HG03457 (cell line): Measurements from ENCODE around the gene MLXIP.

Experiments used
- ATAC-seq: cut with Tn5 transposase; IDR thresholded peaks from one replicate; pipeline ENCODE4 v1.9.1; 2021; ENCODE audit warnings: moderate number of reproducible peaks; ENCODE audit not compliant: unreplicated experiment

The MLXIP gene

DNA sequence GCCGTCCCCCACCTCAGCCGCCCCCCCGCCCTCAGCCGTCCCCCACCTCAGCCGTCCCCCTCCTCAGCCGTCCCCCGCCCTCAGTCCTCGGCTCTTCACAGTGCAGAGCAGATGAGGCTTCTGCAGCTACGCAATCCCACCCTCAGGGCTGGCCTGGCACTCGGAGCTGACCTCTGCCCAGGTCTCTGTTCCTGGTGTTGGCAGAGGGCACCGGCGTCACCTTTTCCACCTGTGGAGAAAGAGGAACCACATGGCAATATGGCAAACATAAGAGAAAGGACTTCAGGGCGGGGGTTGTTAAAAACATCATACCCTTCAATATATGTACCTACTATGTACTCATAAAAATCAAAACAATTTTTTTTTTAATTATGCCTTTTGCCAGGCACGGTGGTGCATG lies 45.8 kb downstream of the MLXIP start:
- ATAC-seq = no peak

- no peak for ATAC-seq
Measured at GRCh38 chr12:122125452-122126341, 47.1 kb downstream of the MLXIP start.

- no peak for ATAC-seq
Measured at GRCh38 chr12:122126342-122126635, 47.7 kb downstream of the MLXIP start.

GRCh38 chr12:122126713-122127597 lies 48.4 kb downstream of the MLXIP start:
- no peak for ATAC-seq

- no peak for ATAC-seq
Measured at GRCh38 chr12:122127839-122128238, 49.3 kb downstream of the MLXIP start.

- no peak for ATAC-seq
Measured at GRCh38 chr12:122128481-122128880, 49.9 kb downstream of the MLXIP start.

GRCh38 chr12:122129131-122129530 lies 50.6 kb downstream of the MLXIP start:
- ATAC-seq = no peak

DNA sequence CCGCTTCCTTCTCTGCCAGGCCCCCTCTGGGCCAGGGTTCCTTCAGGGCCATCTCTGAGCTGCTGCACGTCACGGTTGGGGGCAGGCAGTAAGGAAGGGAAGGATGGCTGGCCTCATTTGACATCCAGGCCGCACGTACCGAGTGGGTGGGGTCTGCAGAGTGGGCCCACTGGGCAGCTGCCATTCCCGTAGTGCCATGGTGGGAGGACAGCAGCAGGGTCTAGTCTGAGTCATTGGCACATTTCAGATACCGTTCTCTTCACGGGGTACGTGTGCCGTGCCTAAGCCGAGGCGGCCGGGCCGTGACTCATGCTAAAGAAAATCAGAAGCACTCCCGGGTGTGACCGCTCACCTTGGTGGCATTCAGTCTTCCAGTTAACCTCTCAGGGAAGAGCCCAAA lies 51.6 kb downstream of the MLXIP start:
- no peak for ATAC-seq

DNA sequence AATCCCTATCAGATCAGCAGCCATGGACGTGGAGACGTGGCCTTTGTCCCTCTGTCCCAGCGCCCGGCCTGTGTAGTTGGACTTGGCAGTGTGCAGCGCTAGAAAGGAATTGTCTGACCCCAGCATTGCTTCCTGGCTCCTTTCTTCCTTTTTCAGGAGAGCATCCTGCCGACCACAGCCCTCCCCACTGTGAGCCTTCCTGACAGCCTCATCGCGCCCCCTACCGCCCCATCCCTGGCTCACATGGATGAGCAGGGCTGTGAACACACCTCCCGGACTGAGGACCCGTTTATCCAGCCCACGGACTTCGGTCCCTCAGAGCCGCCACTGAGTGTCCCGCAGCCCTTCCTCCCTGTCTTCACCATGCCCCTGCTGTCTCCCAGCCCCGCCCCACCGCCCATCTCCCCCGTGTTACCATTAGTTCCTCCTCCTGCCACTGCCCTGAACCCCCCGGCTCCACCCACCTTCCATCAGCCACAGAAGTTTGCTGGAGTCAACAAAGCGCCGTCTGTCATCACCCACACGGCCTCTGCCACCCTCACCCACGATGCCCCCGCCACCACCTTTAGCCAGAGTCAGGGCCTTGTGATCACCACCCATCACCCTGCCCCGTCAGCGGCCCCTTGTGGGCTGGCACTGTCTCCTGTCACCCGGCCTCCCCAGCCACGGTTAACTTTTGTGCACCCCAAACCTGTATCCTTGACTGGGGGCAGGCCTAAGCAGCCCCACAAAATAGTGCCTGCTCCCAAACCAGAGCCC lies 54.8 kb downstream of the MLXIP start:
- no peak for ATAC-seq

DNA sequence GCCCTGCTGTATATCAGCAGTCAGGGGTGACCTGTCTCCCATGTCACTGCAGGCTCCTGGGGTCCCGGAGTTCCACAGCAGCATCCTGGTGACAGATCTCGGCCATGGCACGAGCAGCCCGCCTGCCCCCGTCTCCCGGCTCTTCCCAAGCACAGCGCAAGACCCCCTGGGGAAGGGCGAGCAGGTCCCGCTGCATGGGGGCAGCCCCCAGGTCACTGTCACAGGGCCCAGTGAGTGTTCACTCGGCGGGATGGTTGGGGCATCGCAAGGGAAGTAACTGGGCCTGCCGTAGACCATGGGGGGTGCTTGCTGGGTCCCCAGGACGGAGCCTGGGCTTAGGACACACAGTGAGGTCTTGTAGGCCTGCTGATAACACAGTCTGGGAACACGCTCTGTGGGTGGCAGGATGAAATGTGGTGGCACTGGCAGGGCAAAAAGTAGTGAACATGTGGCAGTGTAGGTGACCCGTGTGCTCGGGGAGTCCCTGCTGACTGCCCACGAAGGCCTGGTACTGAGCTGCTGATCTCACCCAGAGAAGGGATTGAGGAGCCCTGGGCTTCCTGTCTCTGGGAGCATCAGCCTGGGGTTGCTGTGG lies 57.0 kb downstream of the MLXIP start:
- no peak for ATAC-seq

GRCh38 chr12:122137229-122137628 lies 58.7 kb downstream of the MLXIP start:
- no peak for ATAC-seq

DNA sequence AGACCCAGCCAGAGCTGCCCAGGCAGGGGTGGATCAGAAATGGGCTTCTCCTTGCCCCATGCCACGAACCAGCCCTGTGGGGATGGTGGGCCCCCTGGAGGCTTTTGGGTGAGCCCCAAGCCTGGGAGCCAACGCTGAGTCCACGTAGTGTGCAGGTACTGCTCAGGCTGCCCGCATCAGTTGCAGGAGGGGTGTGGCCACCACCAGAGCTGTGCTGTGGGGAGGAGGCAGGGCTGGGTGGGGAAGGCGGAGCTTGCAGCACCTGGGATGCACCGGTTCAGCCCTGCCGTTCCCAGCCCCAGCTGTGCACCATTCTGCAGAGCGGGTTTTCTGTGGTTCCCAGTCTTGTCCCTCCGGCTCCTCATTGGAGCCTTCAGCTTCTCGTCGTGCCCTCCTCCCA lies 59.1 kb downstream of the MLXIP start:
- ATAC-seq = no peak

GRCh38 chr12:122138181-122138580 lies 59.6 kb downstream of the MLXIP start:
- ATAC-seq = no peak

DNA sequence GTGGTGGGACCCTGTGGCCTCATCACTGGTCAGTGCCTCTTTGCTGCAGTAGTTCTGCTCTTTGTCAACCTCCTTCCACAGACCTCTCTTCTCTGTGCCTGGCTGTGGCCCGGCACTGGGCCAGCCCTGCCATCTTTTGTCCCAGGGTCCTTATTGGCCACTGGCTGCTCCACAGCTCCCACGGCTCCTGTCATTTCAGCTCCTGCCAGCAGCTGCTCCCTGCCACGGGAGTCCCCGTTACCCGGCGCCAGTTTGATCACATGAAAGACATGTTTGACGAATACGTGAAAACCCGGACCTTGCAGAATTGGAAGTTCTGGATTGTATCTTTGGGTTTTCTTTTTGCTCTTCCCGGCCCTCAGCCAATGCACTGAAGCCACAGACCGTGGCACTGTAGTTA lies 60.1 kb downstream of the MLXIP start:
- ATAC-seq = no peak

- ATAC-seq = no peak
Measured at GRCh38 chr12:122139266-122139665, 60.7 kb downstream of the MLXIP start.

DNA sequence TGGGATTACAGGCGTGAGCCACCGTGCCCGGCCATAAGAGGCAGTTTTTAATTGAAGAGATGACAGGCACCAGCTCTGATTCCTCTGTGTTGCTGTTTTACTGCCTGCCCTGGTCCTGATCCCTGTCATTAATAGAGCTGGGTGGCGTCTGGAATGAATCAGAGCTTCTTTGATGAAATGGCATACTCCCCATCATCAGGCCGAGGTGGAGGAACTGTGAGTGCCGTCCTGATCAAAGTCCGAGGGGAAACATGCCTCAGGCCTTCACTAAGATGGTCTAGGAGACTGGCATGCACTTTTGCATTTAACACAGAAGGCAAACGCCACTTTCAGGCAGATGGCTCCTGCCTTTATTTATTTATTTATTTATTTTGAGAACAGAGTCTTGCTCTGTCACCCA lies 61.4 kb downstream of the MLXIP start:
- no peak for ATAC-seq

- ATAC-seq = no peak
Measured at GRCh38 chr12:122140467-122141257, 62.1 kb downstream of the MLXIP start.

DNA sequence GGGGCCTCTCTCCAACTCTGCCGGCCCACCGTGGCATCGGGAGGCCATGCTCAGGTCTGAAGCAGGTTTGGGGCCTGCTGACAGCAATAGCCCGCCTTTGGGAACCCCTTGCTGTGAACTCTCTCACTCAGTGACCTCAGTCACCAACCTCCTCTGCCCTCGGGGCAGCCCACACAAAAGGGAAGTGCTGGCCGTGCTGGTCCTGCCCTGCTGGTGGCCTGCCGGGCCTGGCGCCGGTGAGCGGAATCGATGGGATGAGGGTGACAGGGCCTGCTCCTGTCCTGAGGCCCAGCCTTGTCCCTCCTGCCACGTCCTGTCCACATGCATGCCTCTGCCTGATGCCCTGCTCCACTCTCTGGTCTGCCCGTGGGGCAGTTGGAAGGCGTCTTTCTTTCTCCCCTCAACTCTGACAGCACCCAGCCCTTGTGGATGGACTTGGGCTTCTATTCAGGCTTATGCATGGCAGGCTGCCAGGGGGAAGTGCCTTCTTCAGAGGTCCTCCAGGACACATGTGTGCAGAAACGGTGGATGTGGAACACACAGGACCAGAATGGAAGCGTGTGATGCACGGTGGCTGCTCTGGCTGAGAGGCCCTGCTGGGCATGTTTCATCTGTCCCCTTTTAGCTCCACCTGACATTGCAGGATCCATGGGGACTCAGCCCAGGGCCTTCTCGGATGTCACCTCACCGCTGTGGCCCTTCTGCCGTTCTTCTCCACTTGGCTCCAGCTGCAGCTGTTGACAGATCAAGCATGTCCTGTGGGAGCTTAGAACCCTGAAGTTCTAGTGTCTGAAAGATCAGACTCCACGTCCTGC lies 63.6 kb downstream of the MLXIP start:
- ATAC-seq = no peak

DNA sequence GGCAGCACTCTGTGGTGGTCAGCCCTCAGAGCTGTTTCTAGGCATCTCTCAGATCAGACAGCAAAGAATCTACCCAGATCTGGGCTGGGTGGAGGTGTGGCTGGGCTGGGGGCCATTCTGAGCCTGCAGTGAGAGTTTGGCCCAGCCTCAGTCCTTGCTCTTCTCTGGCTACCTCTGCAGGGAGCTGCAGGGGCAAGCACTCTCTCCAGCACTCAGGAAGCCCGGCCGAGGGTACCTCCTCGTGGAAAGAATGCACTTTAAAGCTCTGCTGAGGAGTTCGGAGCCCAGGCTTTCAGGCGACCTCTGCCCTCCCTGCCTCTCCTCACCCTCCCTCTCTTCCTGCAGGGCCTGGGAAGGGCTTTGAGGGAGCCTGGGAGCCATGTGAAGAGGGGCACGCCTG lies 64.3 kb downstream of the MLXIP start:
- ATAC-seq = no peak
